Right lobe of liver (tissue), 6 donors: ENCODE results near the gene TMBIM6. TPM values are rescaled to one million over a fixed set of nuclear protein-coding genes. Genes with fewer than 3 reads are reported as not detected.

Experiments used
- ATAC-seq, 4 donors: fragments of 200-7000 bp; cut with Tn5 transposase; one replicate each; pipeline ENCODE4 v1.9.1; 2020; ENCODE audit warnings: mild to moderate bottlenecking in 4 of 4, moderate library complexity in 4 of 4
- DNase-seq, 3 donors: peaks; one replicate each; pipeline ENCODE4 v3.0.0-alpha.2; 2020
- H3K27ac ChIP-seq, 3 donors: fragments of 200-600 bp; one replicate each; pipeline ENCODE4 v1.8.0; 2022
- H3K27me3 ChIP-seq, 2 donors: fragments of 200-600 bp; one replicate each; pipeline ENCODE4 v1.8.0; 2022
- H3K36me3 ChIP-seq, 4 donors: fragments of 200-600 bp; sonication (generic) in 1 of 4; one replicate each; pipeline versions ENCODE4 v1.5.1 to v1.8.0; 2017 to 2022; ENCODE audit warnings: control low read depth in 1 of 4
- H3K4me1 ChIP-seq, 4 donors: fragments of 200-600 bp; sonication (generic) in 1 of 4; one replicate each; pipeline versions ENCODE4 v1.5.1 to v1.8.0; 2017 to 2022; ENCODE audit warnings: control low read depth in 1 of 4
- H3K4me3 ChIP-seq, 3 donors: fragments of 200-600 bp; one replicate each; pipeline ENCODE4 v1.8.0; 2022
- H3K9me3 ChIP-seq, 4 donors: fragments of 200-600 bp; sonication (generic) in 1 of 4; one replicate each; pipeline versions ENCODE4 v1.5.1 to v1.8.0; 2017 to 2022; ENCODE audit warnings: control low read depth in 1 of 4
- CTCF ChIP-seq, 4 donors: fragments of 200-600 bp in 3 of 4; fragments of 450-650 bp in 1 of 4; IDR thresholded peaks; one replicate each; pipeline versions ENCODE4 v1.5.1 to v1.8.0; 2016 to 2022; ENCODE audit warnings: antibody characterized with exemption in 4 of 4, mild to moderate bottlenecking in 2 of 4
- POLR2A ChIP-seq: fragments of 450-650 bp; IDR thresholded peaks from one replicate; pipeline ENCODE4 v1.6.1; 2017; ENCODE audit warnings: antibody characterized with exemption, mild to moderate bottlenecking
- WGBS: methylation state at CpG from one replicate; pipeline ENCODE4 v1.1.6; 2018; ENCODE audit warnings: low coverage, low lambda C conversion rate; ENCODE audit not compliant: insufficient coverage; ENCODE audit errors: missing lambda C conversion rate; 5-methylcytosine and 5-hydroxymethylcytosine counted together
- intact Hi-C, 2 donors: fragments of 100-400 bp; cut with DNase I; formaldehyde crosslinking; loops; one replicate each; pipeline versions ENCODE4 v1.11.2 to v1.14.1; 2022
- total RNA-seq, 6 experiments: library from RNA; depleted of rRNA in 2 of 6; stranded (reverse); fragments of >200 nt in 2 of 6; fragmentation: NEBNext Ultra II Directional in 3 of 6; extraction: Animal tissue kit (Norgen Biotek cat#: 25700) in 3 of 6; gene quantifications; one replicate each; pipeline versions ENCODE4 v1.1.0 to v1.2.4, GENCODE V29; 2016 to 2023
- donor health status: DM: no; HTN: yes; CAD: no.
- donor health status: DM: no; HTN: no; CAD: no.
- donor health status: DM: no; HTN: no; CAD: no.
- donor health status: DM: no; HTN: yes; CAD: no.
- donor health status: DM: no; HTN: yes; CAD: no.

The TMBIM6 gene
- total RNA-seq, 6 experiments from 2014 or later: 538 to 1,268 (median 937) TPM

GRCh38 chr12:49795654-49796105 lies 54.3 kb downstream of the TMBIM6 start:
- no peak for TF ChIP-seq CTCF (IDR thresholded peaks at IDR 0.05)
- TF ChIP-seq POLR2A: no peak
- WGBS: 95% methylated on average over 4 of the region's 12 CpGs
- H3K9me3 ChIP-seq: no peaks in the 10 kb centered on the region
- H3K36me3 ChIP-seq: peaks cover 0 to 16% (median 1%) of the 10 kb centered on the region in 4 donors
- H3K4me1 ChIP-seq: peaks cover 0 to 6% (median 0%) of the 10 kb centered on the region in 4 donors
- intact Hi-C loops: no loop called here
- no peaks in the 10 kb centered on the region for H3K27me3 ChIP-seq
- ATAC-seq (no peak), DNase-seq (no peak)
- H3K27ac ChIP-seq: no peak overlapping the region
- no peak overlapping the region for H3K4me3 ChIP-seq

- intact Hi-C loops: no loop called here
- H3K36me3 ChIP-seq: peaks cover 0 to 16% (median 1%) of the 10 kb centered on the region in 4 donors
- DNase-seq (no peak), ATAC-seq (no peak)
- TF ChIP-seq CTCF (IDR thresholded peaks at IDR 0.05): no peak
- TF ChIP-seq POLR2A: no peak
- no peaks in the 10 kb centered on the region for H3K27me3 ChIP-seq
- no peak overlapping the region for H3K4me3 ChIP-seq
- peaks cover 0 to 10% (median 1%) of the 10 kb centered on the region in 4 donors for H3K4me1 ChIP-seq
- WGBS: 100% methylated on average over 7 of the region's 12 CpGs
- no peaks in the 10 kb centered on the region for H3K9me3 ChIP-seq
- H3K27ac ChIP-seq: no peak overlapping the region
These were observed 54.8 kb downstream of the TMBIM6 start for GRCh38 chr12:49796155-49796554.

- WGBS: 100% methylated on average over 3 of the region's 17 CpGs
- no peak overlapping the region for H3K4me3 ChIP-seq
- no peak for TF ChIP-seq POLR2A
- TF ChIP-seq CTCF (IDR thresholded peaks at IDR 0.05): no peak
- DNase-seq (no peak), ATAC-seq (no peak)
- no peaks in the 10 kb centered on the region for H3K9me3 ChIP-seq
- H3K4me1 ChIP-seq: peaks cover 0 to 12% (median 2%) of the 10 kb centered on the region in 4 donors
- H3K36me3 ChIP-seq: peaks cover 0 to 14% (median 1%) of the 10 kb centered on the region in 4 donors
- intact Hi-C loops: no loop called here
- no peak overlapping the region for H3K27ac ChIP-seq
- no peaks in the 10 kb centered on the region for H3K27me3 ChIP-seq
These were observed 55.5 kb downstream of the TMBIM6 start for GRCh38 chr12:49796606-49797448.

GRCh38 chr12:49797449-49797776 lies 56.1 kb downstream of the TMBIM6 start:
- H3K36me3 ChIP-seq: peaks cover 0 to 14% (median 1%) of the 10 kb centered on the region in 4 donors
- no peak overlapping the region for H3K4me3 ChIP-seq
- ATAC-seq: no peak
- no peak overlapping the region for H3K27ac ChIP-seq
- no peak for DNase-seq
- TF ChIP-seq CTCF (IDR thresholded peaks at IDR 0.05): no peak
- no peak for TF ChIP-seq POLR2A
- H3K27me3 ChIP-seq: no peaks in the 10 kb centered on the region
- no peaks in the 10 kb centered on the region for H3K9me3 ChIP-seq
- peaks cover 0 to 12% (median 2%) of the 10 kb centered on the region in 4 donors for H3K4me1 ChIP-seq
- intact Hi-C loops: no loop called here
- WGBS: no CpG with 5 or more reads among the region's 2 CpGs
